ENCODE measurements around the gene TAF15.

DNA sequence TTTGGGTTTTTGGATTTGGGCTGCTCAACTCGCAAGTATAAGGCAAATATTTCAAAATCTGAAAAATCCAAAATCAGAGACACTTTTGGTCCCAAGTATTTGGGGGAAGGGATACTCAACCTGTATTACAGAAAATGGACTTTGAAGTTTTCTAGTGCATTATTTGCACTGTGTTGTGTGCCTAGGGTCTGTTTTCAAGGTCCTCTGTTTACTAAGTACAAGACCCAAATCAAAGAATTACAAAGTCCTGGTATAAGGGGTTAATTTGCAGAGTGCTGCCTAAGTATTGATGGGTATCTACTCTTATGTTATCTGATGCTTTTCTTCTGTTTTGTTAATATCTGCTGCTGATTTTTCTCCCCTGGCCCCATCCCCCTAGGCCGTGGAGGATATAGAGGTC lies 34.4 kb downstream of the TAF15 start:
- TF ChIP-seq, protein P1, sequence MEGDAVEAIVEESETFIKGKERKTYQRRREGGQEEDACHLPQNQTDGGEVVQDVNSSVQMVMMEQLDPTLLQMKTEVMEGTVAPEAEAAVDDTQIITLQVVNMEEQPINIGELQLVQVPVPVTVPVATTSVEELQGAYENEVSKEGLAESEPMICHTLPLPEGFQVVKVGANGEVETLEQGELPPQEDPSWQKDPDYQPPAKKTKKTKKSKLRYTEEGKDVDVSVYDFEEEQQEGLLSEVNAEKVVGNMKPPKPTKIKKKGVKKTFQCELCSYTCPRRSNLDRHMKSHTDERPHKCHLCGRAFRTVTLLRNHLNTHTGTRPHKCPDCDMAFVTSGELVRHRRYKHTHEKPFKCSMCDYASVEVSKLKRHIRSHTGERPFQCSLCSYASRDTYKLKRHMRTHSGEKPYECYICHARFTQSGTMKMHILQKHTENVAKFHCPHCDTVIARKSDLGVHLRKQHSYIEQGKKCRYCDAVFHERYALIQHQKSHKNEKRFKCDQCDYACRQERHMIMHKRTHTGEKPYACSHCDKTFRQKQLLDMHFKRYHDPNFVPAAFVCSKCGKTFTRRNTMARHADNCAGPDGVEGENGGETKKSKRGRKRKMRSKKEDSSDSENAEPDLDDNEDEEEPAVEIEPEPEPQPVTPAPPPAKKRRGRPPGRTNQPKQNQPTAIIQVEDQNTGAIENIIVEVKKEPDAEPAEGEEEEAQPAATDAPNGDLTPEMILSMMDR (IDR thresholded peaks at IDR 0.05; ENCODE audit: low read length) = no peak
- TF ChIP-seq EZH2 (IDR thresholded peaks at IDR 0.05; ENCODE audit: borderline replicate concordance, low read length) = no peak

Data from OCI-LY1 (cell line).